Endothelial cell of umbilical vein (primary cell): Measurements from ENCODE around the gene NXPH1.

Experiments
- MYC ChIP-seq: IDR thresholded peaks from one replicate; pipeline ENCODE4 v1.6.1; 2011; ENCODE audit warnings: mild to moderate bottlenecking, low read depth, low read length
- POLR2AphosphoS5 ChIP-seq: IDR thresholded peaks from 2 replicates; pipeline ENCODE4 v1.6.1; 2012; ENCODE audit warnings: low read depth, mild to moderate bottlenecking, control low read depth, low read length, moderate library complexity; ENCODE audit not compliant: insufficient read depth
- TF ChIP-seq, protein P1 (sequence below), 2 donors: IDR thresholded peaks; 1 replicate in 1 of 2; 2 replicates in 1 of 2; pipeline ENCODE4 v1.5.1; 2011; ENCODE audit warnings: low read length in 2 of 2, mild to moderate bottlenecking in 2 of 2, moderate library complexity in 2 of 2, control low read depth in 1 of 2, inconsistent platforms in 1 of 2, low read depth in 1 of 2; ENCODE audit not compliant: insufficient read depth in 1 of 2; ENCODE audit errors: extremely low read depth in 1 of 2

DNA sequence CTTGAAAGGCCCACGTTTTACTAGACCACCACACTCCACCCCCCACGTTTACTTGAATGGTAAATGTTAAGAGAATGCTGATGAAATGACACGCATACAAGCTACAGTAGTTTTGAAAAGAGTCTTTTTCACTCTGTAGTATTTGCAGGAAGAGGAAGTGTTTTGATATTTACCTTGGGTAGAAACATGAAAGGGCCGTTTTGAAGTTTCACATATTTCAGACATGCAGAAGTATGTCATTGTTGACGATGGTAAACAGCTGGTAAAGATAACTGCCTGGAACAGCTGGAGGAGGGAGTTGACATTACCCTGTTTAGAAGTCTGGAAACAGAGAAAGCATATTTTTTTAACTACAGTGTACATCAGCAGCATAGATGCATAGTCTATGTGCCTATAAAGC, 160.7 kb downstream of the NXPH1 start:
- TF ChIP-seq, protein P1, sequence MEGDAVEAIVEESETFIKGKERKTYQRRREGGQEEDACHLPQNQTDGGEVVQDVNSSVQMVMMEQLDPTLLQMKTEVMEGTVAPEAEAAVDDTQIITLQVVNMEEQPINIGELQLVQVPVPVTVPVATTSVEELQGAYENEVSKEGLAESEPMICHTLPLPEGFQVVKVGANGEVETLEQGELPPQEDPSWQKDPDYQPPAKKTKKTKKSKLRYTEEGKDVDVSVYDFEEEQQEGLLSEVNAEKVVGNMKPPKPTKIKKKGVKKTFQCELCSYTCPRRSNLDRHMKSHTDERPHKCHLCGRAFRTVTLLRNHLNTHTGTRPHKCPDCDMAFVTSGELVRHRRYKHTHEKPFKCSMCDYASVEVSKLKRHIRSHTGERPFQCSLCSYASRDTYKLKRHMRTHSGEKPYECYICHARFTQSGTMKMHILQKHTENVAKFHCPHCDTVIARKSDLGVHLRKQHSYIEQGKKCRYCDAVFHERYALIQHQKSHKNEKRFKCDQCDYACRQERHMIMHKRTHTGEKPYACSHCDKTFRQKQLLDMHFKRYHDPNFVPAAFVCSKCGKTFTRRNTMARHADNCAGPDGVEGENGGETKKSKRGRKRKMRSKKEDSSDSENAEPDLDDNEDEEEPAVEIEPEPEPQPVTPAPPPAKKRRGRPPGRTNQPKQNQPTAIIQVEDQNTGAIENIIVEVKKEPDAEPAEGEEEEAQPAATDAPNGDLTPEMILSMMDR (IDR thresholded peaks at IDR 0.05; ENCODE audit: extremely low read depth in 1 of 2, insufficient read depth in 1 of 2, low read depth in 1 of 2, low read length in 2 of 2) = no peak
- no peak for TF ChIP-seq MYC
- no peak for TF ChIP-seq POLR2AphosphoS5
